ENCODE data around the gene TRIB2. TPM values are rescaled to one million over a fixed set of nuclear protein-coding genes. Genes with fewer than 3 reads are reported as not detected.

TRIB2 gene
- total and polyA plus RNA-seq, 2 of the 13 experiments (the other 11 are each of a cell fraction or from before 2014, with no cell fraction given): 1.1 to 2.3 TPM

DNA sequence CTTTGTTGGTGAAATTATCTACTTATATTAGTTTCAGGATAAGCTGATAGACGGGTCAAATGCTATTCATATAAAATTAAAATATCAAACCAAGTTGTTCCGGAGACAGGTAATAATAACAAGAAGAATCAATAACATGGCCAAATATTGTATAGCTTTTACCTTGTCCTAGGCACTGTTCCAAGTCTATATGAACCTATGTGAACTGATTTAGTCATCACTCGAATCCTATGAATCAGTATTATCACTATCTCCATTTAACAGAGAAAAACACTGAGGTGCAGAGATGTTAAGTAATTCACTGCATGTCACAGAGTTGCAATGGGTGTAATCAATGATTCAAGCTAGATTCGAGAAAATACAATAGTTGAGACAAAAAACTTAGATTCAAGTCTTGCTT is 40.0 kb upstream of the TRIB2 start:
- 10% methylated on average over 4 of the region's 4 CpGs for WGBS (ENCODE audit: low lambda C conversion rate)
- ATAC-seq (no peak), FAIRE-seq (no peak), DNase-seq (ENCODE audit: low spot score) (no peak)
- no peaks in the 10 kb centered on the region for H3K36me3 ChIP-seq (replicated peaks in 1 of 2; ENCODE audit: control insufficient read depth in 1 of 2, insufficient read depth in 2 of 2, low read length in 2 of 2)
- peaks cover 12% of the 10 kb centered on the region for H3K9me3 ChIP-seq (ENCODE audit: low read length)
- no peaks in the 10 kb centered on the region for H3K4me1 ChIP-seq (ENCODE audit: insufficient read depth, low read length)
- no peak overlapping the region for H3K9ac ChIP-seq (ENCODE audit: insufficient read depth, low read depth, low read length)
- no peaks in the 10 kb centered on the region for H3K27me3 ChIP-seq (ENCODE audit: control insufficient read depth in 1 of 2, insufficient read depth in 2 of 2, low read length in 2 of 2)
- intact Hi-C loops (cut with micrococcal nuclease; ENCODE audit: unreplicated experiment): no loop called here
- TF ChIP-seq ADNP (CRISPR knock-in tag; IDR thresholded peaks at IDR 0.05): no peak
- TF ChIP-seq, protein P1, sequence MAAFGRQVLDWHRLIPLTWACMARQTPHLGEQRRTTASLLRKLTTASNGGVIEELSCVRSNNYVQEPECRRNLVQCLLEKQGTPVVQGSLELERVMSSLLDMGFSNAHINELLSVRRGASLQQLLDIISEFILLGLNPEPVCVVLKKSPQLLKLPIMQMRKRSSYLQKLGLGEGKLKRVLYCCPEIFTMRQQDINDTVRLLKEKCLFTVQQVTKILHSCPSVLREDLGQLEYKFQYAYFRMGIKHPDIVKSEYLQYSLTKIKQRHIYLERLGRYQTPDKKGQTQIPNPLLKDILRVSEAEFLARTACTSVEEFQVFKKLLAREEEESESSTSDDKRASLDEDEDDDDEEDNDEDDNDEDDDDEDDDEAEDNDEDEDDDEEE (CRISPR knock-in tag; IDR thresholded peaks at IDR 0.05): no peak
- TF ChIP-seq, protein P2, sequence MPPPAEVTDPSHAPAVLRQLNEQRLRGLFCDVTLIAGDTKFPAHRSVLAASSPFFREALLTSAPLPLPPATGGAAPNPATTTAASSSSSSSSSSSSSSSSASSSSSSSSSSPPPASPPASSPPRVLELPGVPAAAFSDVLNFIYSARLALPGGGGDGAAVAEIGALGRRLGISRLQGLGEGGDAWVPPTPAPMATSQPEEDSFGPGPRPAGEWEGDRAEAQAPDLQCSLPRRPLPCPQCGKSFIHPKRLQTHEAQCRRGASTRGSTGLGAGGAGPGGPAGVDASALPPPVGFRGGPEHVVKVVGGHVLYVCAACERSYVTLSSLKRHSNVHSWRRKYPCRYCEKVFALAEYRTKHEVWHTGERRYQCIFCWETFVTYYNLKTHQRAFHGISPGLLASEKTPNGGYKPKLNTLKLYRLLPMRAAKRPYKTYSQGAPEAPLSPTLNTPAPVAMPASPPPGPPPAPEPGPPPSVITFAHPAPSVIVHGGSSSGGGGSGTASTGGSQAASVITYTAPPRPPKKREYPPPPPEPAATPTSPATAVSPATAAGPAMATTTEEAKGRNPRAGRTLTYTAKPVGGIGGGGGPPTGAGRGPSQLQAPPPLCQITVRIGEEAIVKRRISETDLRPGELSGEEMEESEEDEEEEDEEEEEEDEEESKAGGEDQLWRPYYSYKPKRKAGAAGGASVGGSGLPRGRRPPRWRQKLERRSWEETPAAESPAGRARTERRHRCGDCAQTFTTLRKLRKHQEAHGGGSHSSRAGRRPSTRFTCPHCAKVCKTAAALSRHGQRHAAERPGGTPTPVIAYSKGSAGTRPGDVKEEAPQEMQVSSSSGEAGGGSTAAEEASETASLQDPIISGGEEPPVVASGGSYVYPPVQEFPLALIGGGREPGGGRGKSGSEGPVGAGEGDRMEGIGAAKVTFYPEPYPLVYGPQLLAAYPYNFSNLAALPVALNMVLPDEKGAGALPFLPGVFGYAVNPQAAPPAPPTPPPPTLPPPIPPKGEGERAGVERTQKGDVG (CRISPR knock-in tag; IDR thresholded peaks at IDR 0.05; ENCODE audit: borderline replicate concordance): no peak
- H3K4me2 ChIP-seq (ENCODE audit: low read depth, low read length): no peak overlapping the region
- H3K27ac ChIP-seq (ENCODE audit: extremely low read length, insufficient read depth, low read length): no peak overlapping the region
- H3K79me2 ChIP-seq (ENCODE audit: insufficient read depth, low read length): no peaks in the 10 kb centered on the region
- no TSS peak for BruUV-seq (replicated peaks)
- CTCF ChIA-PET (ENCODE audit: low intra/inter-chr PET ratio, low total read pairs): no interaction called here
- POLR2A ChIA-PET: no interaction called here
- H4K20me1 ChIP-seq (ENCODE audit: insufficient read depth, low read length): no peaks in the 10 kb centered on the region
- in situ Hi-C loops (cut with HindIII; ENCODE audit: extremely low pct_ligation_motif_present, low pct_unique_long_range_greater_than_20kb): no loop called here
- H2AFZ ChIP-seq (ENCODE audit: low read length): no peak overlapping the region
- H3K4me3 ChIP-seq (replicated peaks in 1 of 3; ENCODE audit: insufficient read depth in 1 of 3, low read depth in 2 of 3, low read length in 3 of 3): no peak overlapping the region

DNA sequence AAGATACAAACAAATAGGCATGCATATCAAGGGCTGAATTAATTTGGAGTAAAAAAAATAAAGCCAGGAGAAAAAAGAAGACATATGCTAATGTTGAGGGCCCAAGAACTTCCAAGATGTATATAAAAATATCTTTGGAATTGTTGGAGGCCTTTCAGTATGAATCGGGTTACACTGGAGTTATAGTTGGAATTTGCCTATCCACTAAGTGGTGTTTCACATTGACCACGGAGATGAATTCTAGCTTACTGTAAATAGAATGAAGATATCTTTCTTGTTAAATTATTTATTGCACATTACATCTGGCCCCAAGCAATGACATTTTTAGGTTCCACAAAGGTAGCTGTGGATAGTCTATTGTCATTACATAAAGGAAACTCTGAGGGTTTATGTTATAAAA is 38.5 kb upstream of the TRIB2 start:
- no peak overlapping the region for H3K27ac ChIP-seq (ENCODE audit: extremely low read length, insufficient read depth, low read length)
- no peak for ATAC-seq
- FAIRE-seq: no peak
- WGBS (ENCODE audit: low lambda C conversion rate): 37% methylated on average over 2 of the region's 2 CpGs
- no peak for TF ChIP-seq KAT8 (CRISPR knock-in tag; IDR thresholded peaks at IDR 0.05)
- TF ChIP-seq SPEN (CRISPR knock-in tag; IDR thresholded peaks at IDR 0.05; ENCODE audit: low read depth): no peak
- no peak for TF ChIP-seq ZNF446 (CRISPR knock-in tag; IDR thresholded peaks at IDR 0.05)
- TF ChIP-seq, protein P3, sequence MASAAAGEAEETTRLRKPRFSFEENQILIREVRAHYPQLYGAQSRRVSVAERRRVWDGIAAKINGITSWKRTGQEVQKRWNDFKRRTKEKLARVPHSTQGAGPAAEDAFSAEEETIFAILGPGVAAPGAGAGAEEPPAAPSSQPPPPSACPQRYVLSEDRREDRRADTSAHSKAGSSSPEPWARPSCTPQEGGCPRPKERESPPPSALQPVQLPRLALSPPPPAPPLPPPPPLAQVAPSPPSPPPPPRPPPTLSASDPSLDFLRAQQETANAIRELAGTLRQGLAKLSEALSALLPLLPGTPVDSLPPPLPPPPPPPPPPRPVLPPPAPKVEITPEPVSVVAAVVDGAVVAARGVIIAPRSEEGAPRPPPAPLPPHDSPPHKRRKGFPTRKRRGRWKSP (CRISPR knock-in tag; IDR thresholded peaks at IDR 0.05): no peak
- TF ChIP-seq SALL1 (CRISPR knock-in tag; IDR thresholded peaks at IDR 0.05): no peak
- H3K27me3 ChIP-seq (ENCODE audit: control insufficient read depth in 1 of 2, insufficient read depth in 2 of 2, low read length in 2 of 2): no peaks in the 10 kb centered on the region
- H3K79me2 ChIP-seq (ENCODE audit: insufficient read depth, low read length): no peaks in the 10 kb centered on the region
- no peak overlapping the region for H3K4me2 ChIP-seq (ENCODE audit: low read depth, low read length)
- in situ Hi-C loops (cut with HindIII; ENCODE audit: extremely low pct_ligation_motif_present, low pct_unique_long_range_greater_than_20kb) (no loop called here), intact Hi-C loops (cut with micrococcal nuclease; ENCODE audit: unreplicated experiment) (no loop called here)
- CTCF ChIA-PET (ENCODE audit: low intra/inter-chr PET ratio, low total read pairs): no interaction called here
- no peaks in the 10 kb centered on the region for H4K20me1 ChIP-seq (ENCODE audit: insufficient read depth, low read length)
- BruUV-seq (replicated peaks): no TSS peak
- POLR2A ChIA-PET: no interaction called here
- peaks cover 12% of the 10 kb centered on the region for H3K9me3 ChIP-seq (ENCODE audit: low read length)
- no peak overlapping the region for H3K9ac ChIP-seq (ENCODE audit: insufficient read depth, low read depth, low read length)
- DNase-seq (ENCODE audit: low spot score): no peak
- H3K36me3 ChIP-seq (replicated peaks in 1 of 2; ENCODE audit: control insufficient read depth in 1 of 2, insufficient read depth in 2 of 2, low read length in 2 of 2): no peaks in the 10 kb centered on the region
- H2AFZ ChIP-seq (ENCODE audit: low read length): no peak overlapping the region
- H3K4me1 ChIP-seq (ENCODE audit: insufficient read depth, low read length): no peaks in the 10 kb centered on the region
- H3K4me3 ChIP-seq (replicated peaks in 1 of 3; ENCODE audit: insufficient read depth in 1 of 3, low read depth in 2 of 3, low read length in 3 of 3): no peak overlapping the region
